ENCODE results near the gene PKNOX2. TPM values are rescaled to one million over a fixed set of nuclear protein-coding genes. Genes with fewer than 3 reads are reported as not detected.

Gene PKNOX2
- total RNA-seq, 1 donor from 2014 or later: 39.9 TPM

GRCh38 chr11:125200441-125200840, 35.9 kb downstream of the PKNOX2 start:
- Mint-ChIP-seq H3K9me3 (ENCODE audit: low read depth) (no peaks in the 10 kb centered on the region), H3K4me3 (ENCODE audit: low read depth) (no peak overlapping the region), H3K4me1 (ENCODE audit: low read depth) (peaks cover 53% of the 10 kb centered on the region), H3K27ac (peak overlapping the region; percentile 98), H3K36me3 (ENCODE audit: insufficient read depth) (no peaks in the 10 kb centered on the region), H3K27me3 (no peaks in the 10 kb centered on the region)
- no peak for DNase-seq (ENCODE audit: low spot score, unreplicated experiment)
- no peak for TF ChIP-seq CTCF (IDR thresholded peaks at IDR 0.05; ENCODE audit: unreplicated experiment)

GRCh38 chr11:125201525-125202141, 37.1 kb downstream of the PKNOX2 start:
- Mint-ChIP-seq H3K9me3 (ENCODE audit: low read depth) (no peaks in the 10 kb centered on the region), H3K27me3 (no peaks in the 10 kb centered on the region), H3K4me3 (ENCODE audit: low read depth) (peak overlapping the region; percentile 61), H3K4me1 (ENCODE audit: low read depth) (peaks cover 63% of the 10 kb centered on the region), H3K27ac (peak overlapping the region; percentile 98), H3K36me3 (ENCODE audit: insufficient read depth) (no peaks in the 10 kb centered on the region)
- no peak for DNase-seq (ENCODE audit: low spot score, unreplicated experiment)
- TF ChIP-seq CTCF (IDR thresholded peaks at IDR 0.05; ENCODE audit: unreplicated experiment): no peak

GRCh38 chr11:125202362-125202880, 37.9 kb downstream of the PKNOX2 start:
- peak overlapping the region; percentile 98 for H3K27ac Mint-ChIP-seq
- no peaks in the 10 kb centered on the region for H3K36me3 Mint-ChIP-seq (ENCODE audit: insufficient read depth)
- H3K4me1 Mint-ChIP-seq (ENCODE audit: low read depth): peaks cover 65% of the 10 kb centered on the region
- H3K9me3 Mint-ChIP-seq (ENCODE audit: low read depth): no peaks in the 10 kb centered on the region
- no peak overlapping the region for H3K4me3 Mint-ChIP-seq (ENCODE audit: low read depth)
- no peak for TF ChIP-seq CTCF (IDR thresholded peaks at IDR 0.05; ENCODE audit: unreplicated experiment)
- H3K27me3 Mint-ChIP-seq: no peaks in the 10 kb centered on the region
- DNase-seq (ENCODE audit: low spot score, unreplicated experiment): no peak

- H3K36me3 Mint-ChIP-seq (ENCODE audit: insufficient read depth): no peaks in the 10 kb centered on the region
- TF ChIP-seq CTCF (IDR thresholded peaks at IDR 0.05; ENCODE audit: unreplicated experiment): no peak
- no peak overlapping the region for H3K4me3 Mint-ChIP-seq (ENCODE audit: low read depth)
- no peak for DNase-seq (ENCODE audit: low spot score, unreplicated experiment)
- H3K4me1 Mint-ChIP-seq (ENCODE audit: low read depth): peaks cover 65% of the 10 kb centered on the region
- H3K27me3 Mint-ChIP-seq: no peaks in the 10 kb centered on the region
- peak overlapping the region; percentile 54 for H3K27ac Mint-ChIP-seq
- no peaks in the 10 kb centered on the region for H3K9me3 Mint-ChIP-seq (ENCODE audit: low read depth)
Measured at GRCh38 chr11:125202977-125203376, 38.4 kb downstream of the PKNOX2 start.

- no peaks in the 10 kb centered on the region for H3K27me3 Mint-ChIP-seq
- H3K36me3 Mint-ChIP-seq (ENCODE audit: insufficient read depth): peaks cover 1% of the 10 kb centered on the region
- H3K4me3 Mint-ChIP-seq (ENCODE audit: low read depth): no peak overlapping the region
- peaks cover 39% of the 10 kb centered on the region for H3K4me1 Mint-ChIP-seq (ENCODE audit: low read depth)
- TF ChIP-seq CTCF (IDR thresholded peaks at IDR 0.05; ENCODE audit: unreplicated experiment): no peak
- no peak overlapping the region for H3K27ac Mint-ChIP-seq
- no peaks in the 10 kb centered on the region for H3K9me3 Mint-ChIP-seq (ENCODE audit: low read depth)
- no peak for DNase-seq (ENCODE audit: low spot score, unreplicated experiment)
Measured at GRCh38 chr11:125207866-125208425, 43.4 kb downstream of the PKNOX2 start.

All from progenitor cell of endocrine pancreas (in vitro differentiated cells).